ENCODE measurements around the gene MYT1.

MYT1 gene

DNA sequence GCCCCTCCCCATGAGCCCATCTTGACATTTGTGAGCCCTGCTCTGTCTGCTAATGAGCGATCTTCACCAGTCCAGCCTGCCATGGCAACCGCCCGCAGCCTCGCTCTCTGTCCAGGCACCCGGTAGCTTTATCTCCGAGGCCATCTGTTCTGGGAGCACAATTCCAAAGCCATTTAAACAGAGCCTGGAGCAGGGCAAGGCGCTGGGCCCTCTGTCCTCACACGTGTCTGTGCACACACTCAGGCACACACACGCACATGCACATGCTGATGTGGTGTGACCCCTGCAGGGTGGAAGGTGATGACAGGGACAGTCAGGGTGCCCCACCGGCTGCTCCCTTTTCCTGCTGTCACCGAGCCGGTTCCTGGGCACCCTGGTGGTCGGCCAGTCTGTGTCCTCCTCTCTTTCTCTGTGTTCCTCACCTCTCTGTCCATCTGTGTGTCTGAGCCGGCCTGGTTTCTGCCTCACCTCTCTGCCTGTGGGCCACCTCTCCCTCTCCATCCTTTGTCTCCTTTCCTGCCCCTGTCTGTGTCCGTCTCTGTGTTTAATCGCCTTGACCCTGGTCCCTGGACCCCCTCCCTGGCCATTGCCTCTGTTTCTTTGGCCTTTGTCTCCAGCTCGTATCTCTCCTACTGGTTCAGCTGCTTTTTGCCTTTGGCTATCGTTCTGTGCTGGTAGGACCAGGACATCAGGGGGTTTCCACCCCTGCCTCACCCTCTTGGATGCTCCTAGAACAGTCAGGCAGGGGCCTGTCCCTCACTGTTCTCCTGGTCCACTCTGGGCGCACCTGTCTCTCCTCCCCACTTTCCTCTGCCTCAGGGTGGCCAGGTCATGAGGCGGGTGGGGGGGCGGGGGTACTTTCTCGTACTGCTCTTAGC lies 8.8 kb upstream of the MYT1 start:
- peak; percentile 59 for DNase-seq

DNA sequence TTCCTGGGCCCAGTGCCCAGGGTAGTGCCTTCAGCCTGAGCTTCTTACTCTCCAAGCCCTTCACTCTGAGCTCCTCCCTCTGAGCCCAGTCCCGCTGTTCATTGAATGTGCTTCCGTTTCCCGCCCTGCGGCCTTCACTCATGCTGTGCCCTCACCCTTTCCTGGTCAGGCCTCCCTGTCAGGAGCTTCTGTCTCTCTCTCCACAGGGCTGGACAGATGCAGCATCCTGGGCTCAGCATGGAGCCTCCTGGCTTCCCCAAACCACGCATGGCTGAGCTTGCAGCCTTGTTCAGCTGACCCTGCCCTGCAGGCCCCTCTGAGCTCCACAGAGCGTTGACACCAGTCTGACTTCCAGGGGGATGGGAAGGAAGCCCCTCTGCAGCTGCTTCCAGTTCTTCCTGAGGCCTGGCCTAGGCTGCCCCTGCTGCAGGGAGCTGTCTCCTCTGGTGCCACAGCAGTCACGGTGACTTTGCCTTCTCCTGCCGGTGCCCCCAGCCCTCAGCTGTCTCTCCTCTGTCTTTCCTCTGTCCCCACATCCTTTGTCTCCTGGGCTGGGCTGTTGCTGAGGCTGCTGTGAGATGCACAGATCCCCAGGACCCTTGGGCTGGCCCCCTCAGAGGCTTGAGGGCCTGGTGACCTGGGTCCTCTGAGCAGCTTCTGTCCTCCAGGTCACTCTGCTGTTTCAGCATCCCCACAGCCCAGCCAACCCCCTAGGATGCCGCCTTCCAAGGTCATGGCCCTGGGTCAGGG lies 7.9 kb upstream of the MYT1 start:
- DNase-seq: peak; percentile 98

DNA sequence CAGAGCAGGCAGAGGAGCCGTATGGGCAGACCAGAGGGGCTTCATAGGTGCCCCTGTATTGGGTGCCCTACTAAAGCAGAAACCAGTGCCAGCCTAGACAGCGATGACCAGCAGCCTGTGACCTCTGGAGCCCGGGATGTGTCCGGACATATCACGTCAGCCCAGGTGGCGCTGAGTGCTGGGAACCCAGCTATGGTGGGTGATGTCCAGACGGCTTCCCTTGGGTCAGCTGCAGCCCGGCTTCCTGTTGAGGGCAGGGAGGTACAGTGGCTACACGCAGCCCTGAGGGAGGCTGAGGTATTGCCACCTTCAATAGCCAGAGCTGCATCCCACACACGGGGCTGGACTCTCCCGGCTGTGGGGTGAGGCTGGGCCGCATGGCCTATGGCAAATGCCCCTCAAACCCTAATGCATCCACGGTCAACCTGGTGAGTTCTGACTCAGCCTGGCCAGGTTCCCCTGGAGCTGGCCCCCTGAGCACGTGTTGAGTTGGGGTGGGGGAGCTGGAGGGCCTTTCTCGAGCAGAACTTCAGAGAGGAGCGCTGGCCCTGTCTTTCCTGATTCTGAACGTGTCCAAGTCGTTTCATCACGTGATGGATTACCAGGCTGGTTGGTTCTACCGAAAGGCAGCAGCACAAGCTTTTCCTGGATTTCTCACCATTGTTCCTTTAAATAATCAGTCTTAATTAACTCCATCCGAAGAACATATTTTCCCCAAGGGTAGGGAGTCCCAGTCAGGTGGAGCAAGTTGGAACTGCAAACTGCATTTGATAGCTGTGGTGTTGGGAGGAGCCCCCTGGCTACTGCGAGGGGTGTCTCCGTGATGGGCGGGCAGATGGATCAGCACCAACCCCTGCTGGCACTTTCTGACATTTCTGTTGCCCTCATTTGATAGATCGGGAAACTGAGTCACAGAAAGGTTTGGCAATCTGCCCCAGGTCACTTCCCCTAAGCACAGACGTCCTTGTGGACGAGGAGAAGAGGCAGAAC lies 7.1 kb upstream of the MYT1 start:
- DNase-seq: no peak

- DNase-seq: no peak
These were observed 6.4 kb upstream of the MYT1 start for GRCh38 chr20:64157878-64158277.

DNA sequence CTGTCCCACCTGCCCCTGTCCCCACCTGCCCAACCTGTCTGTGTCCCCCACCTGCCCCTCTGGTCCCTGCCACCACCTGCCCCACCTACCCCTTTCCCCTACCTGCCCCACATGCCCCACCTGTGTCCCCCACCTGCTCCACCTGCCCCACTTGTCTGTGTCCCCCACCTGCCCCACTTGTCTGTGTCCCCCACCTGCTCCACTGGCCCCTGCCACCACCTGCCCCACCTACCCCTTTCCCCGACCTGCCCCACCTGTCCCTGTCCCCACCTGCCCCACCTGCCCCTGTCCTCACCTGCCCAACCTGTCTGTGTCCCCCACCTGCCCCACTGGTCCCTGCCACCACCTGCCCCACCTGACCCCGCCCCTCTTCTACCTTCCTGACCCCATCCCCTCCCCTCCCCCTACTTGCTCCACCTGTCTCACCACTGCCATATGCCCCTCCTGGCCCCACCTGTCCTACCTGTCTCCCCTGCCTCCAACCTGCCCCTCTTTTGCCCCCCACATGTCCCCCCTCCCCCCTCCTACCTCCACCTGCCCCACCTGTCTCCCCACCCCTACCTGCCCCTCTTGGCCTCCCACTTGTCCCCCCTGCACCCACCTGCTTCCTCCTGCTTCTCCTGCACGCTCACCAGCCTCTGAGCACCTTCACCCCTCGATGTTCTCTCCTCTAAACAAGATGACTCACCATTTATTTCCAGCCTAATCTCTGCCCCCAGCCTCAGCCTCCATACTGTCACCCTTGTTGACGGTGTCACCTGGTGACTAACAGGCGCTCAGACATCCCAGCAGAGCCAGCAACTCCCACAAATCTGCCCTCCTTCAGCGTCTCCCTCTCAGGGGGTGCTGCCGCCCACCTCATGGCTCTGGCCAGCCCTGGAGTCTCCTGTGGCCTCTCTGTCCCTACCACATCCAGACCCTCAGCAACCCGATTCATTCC lies 5.6 kb upstream of the MYT1 start:
- DNase-seq: peak; percentile 64

DNA sequence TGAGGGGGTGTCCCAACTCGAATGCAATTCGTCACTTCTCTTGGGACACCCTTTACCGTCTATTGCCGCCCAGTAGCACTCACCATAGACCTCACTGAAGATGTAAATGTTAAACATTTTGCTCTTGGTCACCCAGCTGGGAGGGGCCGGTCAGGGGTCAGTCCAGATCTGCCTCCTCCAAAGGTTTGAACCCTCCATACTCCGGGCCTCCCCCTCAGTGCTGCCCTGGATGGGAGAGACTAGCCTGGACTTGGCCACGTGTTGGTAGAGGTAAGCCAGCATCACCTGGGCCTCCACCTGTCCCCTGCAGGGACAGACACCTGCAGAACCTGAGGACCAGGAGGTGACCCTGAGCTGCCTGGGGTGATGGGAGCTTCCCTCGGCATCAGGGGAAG lies 5.0 kb upstream of the MYT1 start:
- DNase-seq: no peak

- DNase-seq: peak; percentile 34
These were observed 4.5 kb upstream of the MYT1 start for GRCh38 chr20:64159711-64160110.

DNA sequence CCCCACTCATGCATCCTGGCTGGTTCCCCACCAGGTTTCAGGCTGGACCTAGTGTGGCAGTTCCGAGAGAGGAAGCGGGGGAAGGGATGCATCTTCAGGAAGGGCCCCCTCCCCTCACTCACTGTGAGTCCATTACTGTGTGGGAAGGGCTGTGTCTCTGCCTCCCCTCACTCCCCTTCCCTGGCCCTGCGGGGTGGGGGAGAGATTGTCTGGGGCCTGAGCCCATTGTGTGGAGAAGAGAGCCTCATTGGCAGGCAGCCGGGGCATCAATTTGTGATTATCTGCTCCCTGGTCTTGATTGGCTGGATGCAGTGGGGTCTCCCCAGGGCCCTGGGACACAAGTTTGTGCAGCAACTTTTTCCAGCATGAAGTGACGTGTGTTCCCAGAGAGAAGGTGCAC lies 4.1 kb upstream of the MYT1 start:
- DNase-seq: peak; percentile 34

DNA sequence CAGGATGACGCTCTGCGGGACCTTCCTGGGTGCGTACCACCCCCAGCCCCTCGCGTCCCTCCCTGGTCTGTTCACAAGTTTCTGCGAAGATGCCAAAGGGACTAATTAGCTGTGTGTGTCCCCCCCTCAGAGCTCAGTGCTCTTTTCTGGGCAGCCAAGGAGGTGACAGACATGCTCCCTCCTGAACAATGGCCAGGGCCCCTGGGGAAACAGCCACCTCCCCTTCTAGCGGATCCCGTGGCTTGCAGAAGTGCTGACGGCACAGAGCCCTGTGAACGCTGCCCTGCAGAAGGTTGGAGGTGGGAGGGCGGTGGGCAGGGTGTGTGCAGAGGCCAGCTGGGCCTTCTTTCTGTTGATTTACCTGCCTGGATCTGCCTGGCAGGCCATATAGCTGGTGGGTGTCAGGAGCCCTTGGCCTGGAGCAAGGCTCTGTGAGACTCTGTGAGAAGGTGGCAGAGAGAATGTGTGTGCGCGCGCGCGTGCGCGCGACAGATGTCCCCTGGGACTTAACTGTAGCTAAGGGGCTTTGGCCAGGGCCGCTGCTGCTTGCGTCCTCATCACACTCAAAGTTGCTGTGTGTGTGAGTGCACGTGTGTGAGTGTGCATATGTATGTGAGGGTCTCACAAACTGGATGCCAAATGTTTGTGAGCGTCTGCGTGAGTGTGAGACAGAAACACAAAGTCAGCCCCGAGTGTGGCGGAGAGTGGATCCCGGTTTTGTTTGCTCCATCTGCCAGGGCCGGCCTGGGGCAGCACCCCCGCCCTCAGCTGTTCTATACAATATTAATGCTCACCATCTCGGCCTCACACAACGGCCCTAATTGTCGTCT lies 3.5 kb upstream of the MYT1 start:
- DNase-seq: peak; percentile 52

DNA sequence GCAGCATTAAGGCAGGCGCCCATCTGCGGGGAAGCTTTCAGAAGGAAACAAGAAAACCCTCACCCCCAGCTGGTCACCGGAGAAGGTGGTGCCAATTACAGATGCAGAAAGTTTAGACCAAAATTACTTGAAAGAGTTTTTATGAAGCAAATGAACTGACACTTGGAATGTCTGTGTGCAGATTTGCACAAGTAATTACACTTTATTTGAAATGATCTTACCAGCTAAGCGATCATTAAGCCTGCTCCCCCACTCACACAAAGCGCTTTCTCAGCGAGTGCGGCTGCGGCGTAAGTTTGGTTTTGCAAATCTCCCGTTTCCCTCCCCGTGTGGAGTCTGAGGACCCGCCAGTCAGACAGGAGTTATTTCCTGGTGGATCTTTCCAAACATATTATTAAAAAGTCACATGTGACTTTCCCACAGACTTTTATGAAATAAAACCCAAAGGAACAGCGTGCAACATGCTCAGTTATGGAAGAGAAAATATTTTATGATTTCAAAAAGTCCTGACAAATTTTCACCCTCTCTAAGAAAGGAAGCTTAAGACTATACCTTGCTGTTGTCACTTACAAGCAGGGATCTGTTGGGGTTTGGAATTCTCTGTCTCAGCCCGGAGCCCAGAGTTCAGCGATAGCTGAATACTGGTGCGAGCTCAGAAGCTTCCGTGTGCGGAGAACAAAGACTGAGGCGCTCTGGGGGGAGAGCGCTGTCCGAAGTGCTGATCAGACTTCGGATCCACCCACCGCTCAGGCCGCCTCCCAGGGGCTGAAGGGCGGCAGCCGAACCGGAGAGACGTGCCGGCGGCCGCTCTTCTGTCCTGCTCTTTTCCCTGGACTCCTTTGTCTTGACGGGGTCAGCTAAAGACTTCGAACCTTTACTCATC lies 2.7 kb upstream of the MYT1 start:
- DNase-seq: peak; percentile 51

DNA sequence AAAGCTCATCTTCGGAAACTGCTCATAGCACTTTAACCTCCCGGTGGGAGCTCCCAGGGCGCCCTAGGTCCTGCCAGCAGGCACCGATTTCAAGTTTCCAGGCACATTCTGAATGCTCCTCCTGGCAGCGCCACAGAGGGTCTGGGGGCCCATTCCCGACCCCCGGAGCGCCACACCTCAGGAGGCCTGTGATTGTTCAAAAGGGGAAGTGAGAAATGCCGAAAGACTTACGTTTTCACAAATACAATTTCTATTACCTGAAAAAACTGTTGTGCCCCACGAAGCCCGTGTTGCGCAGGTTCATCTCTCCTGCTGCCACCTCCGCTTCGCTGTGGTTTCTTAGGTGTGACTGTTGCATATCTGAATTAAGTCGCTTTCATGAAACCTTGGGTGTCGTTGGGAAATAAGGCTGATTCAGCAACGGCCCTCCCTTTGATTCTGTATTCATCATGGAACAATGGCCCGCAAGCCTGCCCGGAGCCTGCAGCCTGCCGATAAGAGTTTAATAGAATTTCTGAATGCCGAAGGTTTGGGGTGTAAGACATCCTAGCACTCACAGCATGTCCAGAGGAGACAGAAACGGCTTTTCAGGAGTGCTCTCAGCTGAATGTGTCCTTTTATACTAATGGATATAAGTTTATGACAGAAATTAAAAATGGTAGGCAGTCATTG lies 1.9 kb upstream of the MYT1 start:
- DNase-seq: peak; percentile 57

- no peak for DNase-seq
These were observed 503 bp upstream of the MYT1 start for GRCh38 chr20:64163776-64164122.

DNA sequence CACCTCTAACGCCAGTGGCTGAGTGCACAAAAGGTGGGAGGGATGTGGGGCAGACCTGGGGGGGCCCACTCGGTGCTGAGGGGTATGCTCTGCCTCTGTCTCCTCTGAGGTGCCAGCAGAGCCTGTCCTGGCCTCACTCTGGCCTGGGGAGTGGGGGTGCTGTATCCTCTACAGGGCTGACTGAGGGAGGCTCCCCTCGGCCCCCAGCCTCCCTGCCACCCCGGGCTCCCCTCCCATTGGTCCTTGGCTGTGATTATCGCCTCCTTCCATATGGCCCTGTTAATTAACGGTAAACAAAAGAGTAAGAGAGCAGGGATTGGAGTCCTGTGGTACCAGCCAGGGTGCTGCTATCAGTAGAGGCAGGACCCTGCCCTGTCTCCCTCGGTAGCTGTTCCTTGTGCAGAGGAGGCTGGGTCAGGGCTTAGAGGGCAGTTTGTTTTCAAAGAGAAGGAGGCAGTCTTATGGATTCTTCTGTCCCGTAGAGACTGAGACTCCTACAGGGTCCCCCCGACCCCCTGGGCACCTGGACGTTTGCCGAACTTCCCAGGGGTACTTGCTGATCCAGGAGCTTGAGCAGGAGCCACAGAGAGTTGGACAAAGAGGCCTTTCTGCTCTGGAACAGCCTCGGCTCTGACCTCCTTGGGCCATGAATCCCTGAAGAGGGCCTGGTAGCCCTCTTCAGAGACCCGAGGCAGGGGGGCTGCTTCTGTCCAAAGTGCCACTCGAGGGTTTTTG lies 1.8 kb downstream of the MYT1 start:
- peak; percentile 22 for DNase-seq

DNA sequence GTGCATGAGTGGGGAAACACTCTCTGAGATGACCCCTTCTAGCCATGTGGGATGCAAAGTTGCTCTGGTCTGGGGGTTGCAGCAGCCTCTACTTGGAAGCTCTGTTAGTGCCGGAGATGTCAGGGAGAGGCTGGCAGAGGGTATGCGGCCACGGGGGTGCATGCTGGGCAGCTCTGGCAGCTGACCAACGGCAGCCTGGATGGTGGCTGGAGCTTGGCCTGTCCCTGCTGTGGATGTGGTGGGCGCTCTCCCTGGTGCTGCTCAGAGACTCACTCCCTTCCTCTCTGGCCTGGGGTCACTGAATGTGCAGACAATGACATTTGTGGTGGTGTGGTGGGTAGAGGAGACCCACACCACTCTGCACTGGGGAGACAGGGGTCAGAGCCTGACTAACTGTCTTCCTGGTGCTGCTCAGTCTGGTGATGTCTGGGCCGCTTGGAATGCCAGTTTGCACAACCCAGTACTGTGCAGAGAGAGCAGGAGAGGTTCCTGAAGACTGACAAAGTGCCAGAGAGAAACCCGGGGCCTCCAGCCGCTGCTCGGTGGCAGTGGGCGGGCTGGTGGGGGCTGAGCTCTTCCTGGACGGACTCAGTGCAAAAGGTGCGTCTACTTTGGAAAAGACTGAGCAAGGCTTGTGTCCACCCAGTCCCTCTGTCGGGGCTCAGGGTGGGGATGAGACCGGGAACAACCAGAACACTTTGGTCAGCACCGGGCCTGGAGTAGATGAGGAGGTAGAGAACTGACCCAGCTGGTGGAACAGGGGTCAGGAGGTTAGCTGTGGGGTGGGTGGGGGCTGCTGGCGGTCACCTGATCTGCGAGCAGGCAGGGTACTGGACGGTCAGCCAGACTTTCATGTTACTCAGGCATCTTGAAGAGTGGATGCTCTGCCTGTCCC lies 2.7 kb downstream of the MYT1 start:
- DNase-seq: no peak

- DNase-seq: no peak
These were observed 3.4 kb downstream of the MYT1 start for GRCh38 chr20:64167676-64168075.

GRCh38 chr20:64168381-64169090 lies 4.3 kb downstream of the MYT1 start:
- peak; percentile 34 for DNase-seq

- no peak for DNase-seq
These were observed 4.9 kb downstream of the MYT1 start for GRCh38 chr20:64169091-64169560.

All from DMS79 treated with DMSO at 0.1 percent for 48 hours (cell line).